H1 (cell line): ENCODE data around the gene BRD3OS. TPM values are rescaled to one million over a fixed set of nuclear protein-coding genes. Genes with fewer than 3 reads are reported as not detected.

Experiments used
- CTCF ChIA-PET: fragments of 300-600 bp; sonication (Branson Sonifier 250); formaldehyde crosslinking; loops from one replicate; lab custom pipeline; 2021; ENCODE audit not compliant: partially characterized antibody; lab: Charles Lee
- POLR2A ChIA-PET: fragments of 300-600 bp; sonication (Branson Sonifier 250); formaldehyde crosslinking; loops from one replicate; lab custom pipeline; 2021; ENCODE audit warnings: inconsistent platforms; ENCODE audit not compliant: partially characterized antibody; lab: Charles Lee
- DNase-seq, 2 experiments: peaks; one replicate each; pipeline versions ENCODE4 v3.0.0 to v3.0.0-alpha.2; 2010 to 2022; ENCODE audit warnings: low spot score in 2 of 2, low read depth in 1 of 2, mixed read lengths in 1 of 2
- FAIRE-seq: peaks from 2 replicates; lab custom pipeline; 2011; peaks lifted over from hg19 to GRCh38; lab: Jason Lieb, UNC
- H2AFZ ChIP-seq: 2 replicates; pipeline ENCODE4 v1.8.1; 2012; ENCODE audit warnings: low read length, inconsistent platforms
- H2AK5ac ChIP-seq: 2 replicates; pipeline ENCODE4 v1.6.1; 2013; ENCODE audit warnings: low read depth, low read length
- H2BK120ac ChIP-seq: replicated peaks from 2 replicates; pipeline ENCODE3; 2013; ENCODE audit warnings: low read depth, low read length, inconsistent platforms
- H2BK12ac ChIP-seq: 2 replicates; pipeline ENCODE4 v1.6.1; 2013; ENCODE audit warnings: low read depth, low read length
- H2BK15ac ChIP-seq: 2 replicates; pipeline ENCODE4 v1.6.1; 2013; ENCODE audit warnings: low read length
- H2BK20ac ChIP-seq: 2 replicates; pipeline ENCODE4 v1.6.1; 2013; ENCODE audit warnings: low read length
- H2BK5ac ChIP-seq: 2 replicates; pipeline ENCODE4 v1.6.1; 2013; ENCODE audit warnings: low read depth, low read length
- H3K14ac ChIP-seq: 2 replicates; pipeline ENCODE4 v1.6.1; 2013; ENCODE audit warnings: inconsistent platforms; ENCODE audit not compliant: insufficient read length
- H3K18ac ChIP-seq: 2 replicates; pipeline ENCODE4 v1.6.1; 2013; ENCODE audit warnings: low read length; ENCODE audit errors: extremely low read depth
- H3K23ac ChIP-seq: 2 replicates; pipeline ENCODE4 v1.6.1; 2013; ENCODE audit warnings: inconsistent platforms; ENCODE audit not compliant: insufficient read length
- H3K23me2 ChIP-seq: 2 replicates; pipeline ENCODE4 v1.6.1; 2013; ENCODE audit warnings: low read depth, low read length
- H3K27ac ChIP-seq: 2 replicates; pipeline ENCODE4 v1.6.1; 2011; ENCODE audit warnings: low read depth, low read length, inconsistent platforms
- H3K27me3 ChIP-seq, 4 experiments: replicated peaks in 1 of 4; 1 replicate in 1 of 4; 2 replicates in 3 of 4; pipeline versions ENCODE4 v1.6.1 to v1.8.1; 2011 to 2013; ENCODE audit warnings: low read length in 3 of 4, mild to moderate bottlenecking in 3 of 4, inconsistent platforms in 2 of 4, mixed read lengths in 2 of 4, moderate library complexity in 1 of 4; ENCODE audit not compliant: control insufficient read depth in 3 of 4, insufficient read depth in 3 of 4; ENCODE audit errors: extremely low read depth in 1 of 4
- H3K36me3 ChIP-seq, 4 experiments: 2 replicates each; pipeline versions ENCODE4 v1.6.1 to v1.8.1; 2011 to 2013; ENCODE audit warnings: mild to moderate bottlenecking in 4 of 4, low read length in 3 of 4, moderate library complexity in 2 of 4, control low read depth in 1 of 4, inconsistent platforms in 1 of 4; ENCODE audit not compliant: insufficient read depth in 4 of 4, control insufficient read depth in 2 of 4
- H3K4ac ChIP-seq: replicated peaks from 2 replicates; pipeline ENCODE3; 2013; ENCODE audit warnings: low read length, low read depth, mixed read lengths, inconsistent platforms; ENCODE audit not compliant: insufficient read length
- H3K4me1 ChIP-seq, 4 experiments: replicated peaks in 1 of 4; 1 replicate in 1 of 4; 2 replicates in 3 of 4; pipeline versions ENCODE4 v1.6.1 to v1.8.1; 2011 to 2013; ENCODE audit warnings: low read length in 3 of 4, inconsistent platforms in 2 of 4, mixed read lengths in 1 of 4; ENCODE audit not compliant: insufficient read depth in 4 of 4, control insufficient read depth in 3 of 4
- H3K4me2 ChIP-seq, 2 experiments: 2 replicates each; pipeline versions ENCODE4 v1.6.1 to v1.8.1; 2011 to 2013; ENCODE audit warnings: low read depth in 2 of 2, low read length in 2 of 2, control low read depth in 1 of 2, inconsistent platforms in 1 of 2, mild to moderate bottlenecking in 1 of 2; ENCODE audit not compliant: insufficient read depth in 1 of 2
- H3K4me3 ChIP-seq, 4 experiments: fragments of 200-600, 300-600 bp in 1 of 4; sonication (generic), shearing (Covaris generic), sonication (Bioruptor Twin) in 1 of 4; 2 replicates each; pipeline versions ENCODE4 v1.5.1 to v1.8.1; 2011 to 2016; ENCODE audit warnings: low read length in 4 of 4, low read depth in 3 of 4, control low read depth in 2 of 4, inconsistent platforms in 2 of 4, mild to moderate bottlenecking in 2 of 4, mixed read lengths in 1 of 4, moderate library complexity in 1 of 4; ENCODE audit not compliant: insufficient read depth in 2 of 4; ENCODE audit errors: extremely low read depth in 1 of 4
- H3K56ac ChIP-seq: replicated peaks from 2 replicates; pipeline ENCODE3; 2013; ENCODE audit warnings: low read depth, mild to moderate bottlenecking, mixed read lengths, low read length, inconsistent platforms; ENCODE audit not compliant: insufficient read length
- H3K79me1 ChIP-seq: 2 replicates; pipeline ENCODE4 v1.6.1; 2013; ENCODE audit warnings: low read depth, low read length, control low read depth
- H3K79me2 ChIP-seq, 2 experiments: 2 replicates each; pipeline versions ENCODE4 v1.6.1 to v1.8.1; 2012 to 2013; ENCODE audit warnings: low read length in 2 of 2, mild to moderate bottlenecking in 2 of 2, inconsistent platforms in 1 of 2; ENCODE audit not compliant: insufficient read depth in 2 of 2, control insufficient read depth in 1 of 2
- H3K9ac ChIP-seq, 4 experiments: replicated peaks in 1 of 4; 1 replicate in 1 of 4; 2 replicates in 3 of 4; pipeline versions ENCODE4 v1.6.1 to v1.8.1; 2011 to 2013; ENCODE audit warnings: low read depth in 3 of 4, low read length in 3 of 4, control low read depth in 2 of 4, mild to moderate bottlenecking in 2 of 4, moderate library complexity in 2 of 4, inconsistent platforms in 1 of 4; ENCODE audit errors: extremely low read depth in 1 of 4
- H3K9me3 ChIP-seq, 2 experiments: 2 replicates each; pipeline versions ENCODE4 v1.6.1 to v1.8.1; 2012 to 2013; ENCODE audit warnings: mild to moderate bottlenecking in 2 of 2, moderate library complexity in 2 of 2, control low read depth in 1 of 2, inconsistent platforms in 1 of 2, low read depth in 1 of 2, low read length in 1 of 2, mixed read lengths in 1 of 2; ENCODE audit not compliant: insufficient read depth in 2 of 2
- H4K20me1 ChIP-seq, 2 experiments: replicated peaks in 1 of 2; 2 replicates each; pipeline versions ENCODE3 to v1.8.1; 2011 to 2013; ENCODE audit warnings: inconsistent platforms in 2 of 2, low read length in 2 of 2, mild to moderate bottlenecking in 1 of 2; ENCODE audit not compliant: insufficient read depth in 2 of 2, control insufficient read depth in 1 of 2
- H4K5ac ChIP-seq: 2 replicates; pipeline ENCODE4 v1.6.1; 2013; ENCODE audit warnings: low read length, low read depth, mixed read lengths, inconsistent platforms; ENCODE audit not compliant: insufficient read length
- H4K8ac ChIP-seq: 2 replicates; pipeline ENCODE4 v1.8.0; 2013; ENCODE audit warnings: mild to moderate bottlenecking, moderate library complexity, low read length, inconsistent platforms; ENCODE audit not compliant: insufficient read depth; ENCODE audit errors: extremely low read depth
- H4K91ac ChIP-seq: replicated peaks from 2 replicates; pipeline ENCODE3; 2013; ENCODE audit warnings: low read length, mixed read lengths, inconsistent platforms; ENCODE audit not compliant: insufficient read length
- BRCA1 ChIP-seq: IDR thresholded peaks from 2 replicates; pipeline ENCODE4 v1.6.1; 2012; ENCODE audit warnings: low read depth, low read length, improper control_type of control experiment
- CEBPB ChIP-seq: IDR thresholded peaks from 2 replicates; pipeline ENCODE4 v1.6.1; 2012; ENCODE audit warnings: low read depth, low read length
- RXRA ChIP-seq: IDR thresholded peaks from 2 replicates; pipeline ENCODE4 v1.6.1; 2011; ENCODE audit warnings: low read depth, mild to moderate bottlenecking, low read length, moderate library complexity; ENCODE audit not compliant: insufficient read depth
- WGBS, 2 experiments: shearing (Covaris generic) in 1 of 2; methylation state at CpG; one replicate each; pipeline versions ENCODE4 v1.1.6 to v1.1.7; 2013 to 2015; ENCODE audit warnings: low lambda C conversion rate in 2 of 2, mixed read lengths in 2 of 2, inconsistent platforms in 1 of 2, low coverage in 1 of 2, missing lambda C conversion rate in 1 of 2; ENCODE audit not compliant: insufficient replicate concordance in 2 of 2, insufficient coverage in 1 of 2, insufficient read length in 1 of 2; ENCODE audit errors: extremely low coverage in 1 of 2, missing lambda C conversion rate in 1 of 2; 5-methylcytosine and 5-hydroxymethylcytosine counted together
- polyA plus RNA-seq, 7 experiments: library from polyadenylated mRNA; depleted of rRNA in 3 of 7; stranded (reverse) in 5 of 7; unstranded in 2 of 7; fragments of >200 nt in 5 of 7; fragments of 200-250 nt in 2 of 7; gene quantifications; 1 replicate in 5 of 7; 2 replicates in 1 of 7; 4 replicates in 1 of 7; pipeline versions ENCODE4 v1.2.1 to v1.2.3, GENCODE V29; 2011 to 2013; ENCODE audit warnings: missing spikeins in 2 of 7, mixed read lengths in 2 of 7
- total RNA-seq: library from RNA; stranded (reverse); fragmentation: NEBNext Ultra II Directional; extraction: Animal tissue kit (Norgen Biotek cat#: 25700); gene quantifications from 2 replicates; pipeline ENCODE4 v1.2.1, GENCODE V29; 2021

BRD3OS gene
- total and polyA plus RNA-seq, 2 of the 8 experiments (the other 6 are each of a cell fraction or from before 2014, with no cell fraction given): 12.7 to 20.2 TPM

DNA sequence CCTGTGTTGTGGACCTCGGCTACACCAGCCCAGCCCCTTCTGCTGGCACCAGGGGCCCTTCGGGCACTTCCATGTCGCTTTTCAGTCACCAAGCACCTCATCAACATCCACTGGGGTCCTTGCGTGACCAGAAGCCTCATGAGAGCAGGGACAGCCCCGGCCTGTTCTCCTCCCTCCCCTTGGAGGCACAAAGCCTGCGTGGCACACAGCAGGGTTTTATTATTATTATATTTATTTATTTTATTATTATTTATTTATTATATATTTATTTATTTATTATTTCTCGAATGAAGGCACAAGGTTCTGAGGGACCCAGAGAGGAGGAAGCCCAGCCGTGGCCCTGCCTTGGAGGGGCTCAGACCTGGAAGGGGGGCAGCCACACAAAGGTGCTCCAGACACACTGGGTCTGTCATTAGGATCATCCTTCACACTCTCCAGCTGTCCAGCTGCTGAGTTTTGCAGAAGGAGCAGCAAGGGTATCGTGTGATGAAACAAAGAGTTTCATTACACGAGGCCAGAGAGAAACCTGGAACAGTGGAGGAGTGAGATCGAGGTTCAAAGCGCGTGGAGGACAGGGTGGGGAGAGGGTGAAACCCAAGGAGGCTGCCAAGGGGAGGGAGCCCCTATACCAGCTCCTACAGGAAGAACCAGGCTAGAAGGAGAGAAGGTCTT lies 38.4 kb upstream of the BRD3OS start:
- Histone ChIP-seq H3K27ac (no peak overlapping the region), H3K9ac (no peak overlapping the region)
- FAIRE-seq: no peak

More for the DNA sequence above, 38.4 kb upstream of the BRD3OS start:
- TF ChIP-seq RXRA (no peak), CEBPB (no peak), BRCA1 (no peak)
- peaks cover 20 to 86% of the 10 kb centered on the region in 2 experiments; a peak in 3 of 4 replicates for H3K79me2 ChIP-seq
- H2BK120ac ChIP-seq: no peak overlapping the region
- H3K27me3 ChIP-seq: no peaks in the 10 kb centered on the region
- 87% methylated on average over 13 of the region's 13 CpGs; no CpG with 5 or more reads in 1 of the 2 experiments for WGBS, 2 experiments
- H2BK5ac ChIP-seq: 0 out of 2 replicates have a peak overlapping the region, but pooled peaks have one; percentile 35
- H3K4me2 ChIP-seq: no peak overlapping the region
- H2BK12ac ChIP-seq: no peak overlapping the region
- no peak overlapping the region for H2AK5ac ChIP-seq
- no peak overlapping the region for H2AFZ ChIP-seq
- no peak overlapping the region for H3K18ac ChIP-seq
- H2BK20ac ChIP-seq: no peak overlapping the region
- H3K36me3 ChIP-seq: no peaks in the 10 kb centered on the region
- H3K14ac ChIP-seq: no peak overlapping the region
- H3K4me1 ChIP-seq: peaks cover 0 to 19% (median 10%) of the 10 kb centered on the region in 4 experiments; a peak in 5 of 7 replicates
- H3K79me1 ChIP-seq: peaks cover 17% of the 10 kb centered on the region
- no peak overlapping the region for H3K4ac ChIP-seq
- no peak overlapping the region for H3K56ac ChIP-seq
- peaks cover 2% of the 10 kb centered on the region; the same call in 1 of the 2 replicates for H3K23me2 ChIP-seq
- no peaks in the 10 kb centered on the region for H3K9me3 ChIP-seq
- ChIA-PET CTCF (interaction anchor here (1.1 kb wide), 1 partner anchor 183 kb away, joined by 3 read pairs; no protein-coding TSS in a partner anchor), POLR2A (no interaction called here)
- H4K20me1 ChIP-seq: peaks cover 29 to 36% of the 10 kb centered on the region in 2 experiments
- no peak overlapping the region for H4K91ac ChIP-seq
- H2BK15ac ChIP-seq: no peak overlapping the region
- no peak for DNase-seq
- no peak overlapping the region for H4K5ac ChIP-seq
- no peak overlapping the region for H4K8ac ChIP-seq
- H3K23ac ChIP-seq: no peak overlapping the region
- H3K4me3 ChIP-seq: no peak overlapping the region
